Gastroesophageal sphincter (tissue), 4 donors: ENCODE results near the gene MRPL49. TPM values are rescaled to one million over a fixed set of nuclear protein-coding genes. Genes with fewer than 3 reads are reported as not detected.

ENCODE experiments used
- ATAC-seq: fragments of 150-250 bp; one replicate; pipeline ENCODE4 v1.9.1; 2016; ENCODE audit warnings: mild to moderate bottlenecking, moderate library complexity
- H3K27ac ChIP-seq, 4 donors: fragments of 200-600 bp; sonication (generic) in 3 of 4; 1 replicate in 3 of 4; 2 replicates in 1 of 4; pipeline ENCODE4 v1.5.1; 2016 to 2019
- H3K27me3 ChIP-seq: fragments of 200-600 bp; sonication (generic); one replicate; pipeline ENCODE4 v1.5.1; 2019
- H3K36me3 ChIP-seq, 2 donors: fragments of 200-600 bp; sonication (generic); one replicate each; pipeline ENCODE4 v1.5.1; 2019; ENCODE audit warnings: control low read depth in 1 of 2
- H3K4me1 ChIP-seq, 3 donors: fragments of 200-600 bp; sonication (generic); 1 replicate in 2 of 3; 2 replicates in 1 of 3; pipeline ENCODE4 v1.5.1; 2016 to 2019; ENCODE audit warnings: control low read depth in 2 of 3
- H3K4me3 ChIP-seq, 2 donors: fragments of 200-600 bp; sonication (generic); one replicate each; pipeline ENCODE4 v1.5.1; 2019; ENCODE audit warnings: mild to moderate bottlenecking in 1 of 2, moderate library complexity in 1 of 2
- H3K9me3 ChIP-seq, 3 donors: fragments of 200-600 bp; sonication (generic); one replicate each; pipeline ENCODE4 v1.5.1; 2017 to 2019; ENCODE audit warnings: control low read depth in 2 of 3
- CTCF ChIP-seq, 4 experiments: fragments of 200-600 bp in 2 of 4; fragments of 450-650 bp in 2 of 4; sonication (generic) in 1 of 4; IDR thresholded peaks; one replicate each; pipeline ENCODE4 v1.5.1; 2017 to 2019; ENCODE audit warnings: antibody characterized with exemption in 4 of 4, mild to moderate bottlenecking in 2 of 4, moderate library complexity in 2 of 4
- EP300 ChIP-seq: sonication (generic); formaldehyde crosslinking; IDR thresholded peaks from one replicate; pipeline ENCODE4 v1.6.1; 2017; ENCODE audit warnings: antibody characterized with exemption, mild to moderate bottlenecking
- POLR2A ChIP-seq, 2 donors: fragments of 450-650 bp; IDR thresholded peaks; one replicate each; pipeline ENCODE4 v1.6.1; 2017; ENCODE audit warnings: antibody characterized with exemption in 2 of 2, mild to moderate bottlenecking in 2 of 2, moderate library complexity in 1 of 2
- POLR2AphosphoS5 ChIP-seq: sonication (generic); formaldehyde crosslinking; IDR thresholded peaks from one replicate; pipeline ENCODE4 v1.6.1; 2017; ENCODE audit warnings: antibody characterized with exemption
- WGBS, 2 donors: methylation state at CpG; one replicate each; pipeline ENCODE4 v1.1.5; 2018; ENCODE audit warnings: low coverage in 1 of 2; 5-methylcytosine and 5-hydroxymethylcytosine counted together
- total RNA-seq, 4 donors: library from RNA; depleted of rRNA; stranded (reverse); fragments of >200 nt; gene quantifications; one replicate each; pipeline ENCODE4 v1.1.0, GENCODE V29; 2016

MRPL49 gene
- total RNA-seq, 4 donors from 2014 or later = 83.9 to 114 (median 94.1) TPM

- H3K36me3 ChIP-seq = peaks cover 0 to 43% of the 10 kb centered on the region in 2 donors
- TF ChIP-seq POLR2AphosphoS5 (no peak), EP300 (no peak), CTCF (IDR thresholded peaks at IDR 0.05) (no peak), POLR2A (IDR thresholded peaks at IDR 0.05) (no peak)
- peak overlapping the region in 1 of 2 donors; percentile 56 for H3K4me3 ChIP-seq
- WGBS, 2 donors = 13 to 20% methylated on average over 1 to 6 of the region's 14 CpGs
- H3K9me3 ChIP-seq = no peaks in the 10 kb centered on the region
- no peak for ATAC-seq
- H3K27ac ChIP-seq = peak overlapping the region in 3 of 4 donors; percentile 75 to 84 (median 81)
- no peaks in the 10 kb centered on the region for H3K27me3 ChIP-seq
- H3K4me1 ChIP-seq = peaks cover 7 to 72% (median 31%) of the 10 kb centered on the region in 3 donors
Measured at GRCh38 chr11:65113361-65113756, 8.8 kb upstream of the MRPL49 start.

GRCh38 chr11:65113839-65114238, 8.3 kb upstream of the MRPL49 start:
- H3K36me3 ChIP-seq = peaks cover 0 to 43% of the 10 kb centered on the region in 2 donors
- TF ChIP-seq POLR2AphosphoS5 = no peak
- no peak for TF ChIP-seq EP300
- no peak for TF ChIP-seq POLR2A (IDR thresholded peaks at IDR 0.05)
- no peak for TF ChIP-seq CTCF (IDR thresholded peaks at IDR 0.05)
- H3K9me3 ChIP-seq = no peaks in the 10 kb centered on the region
- no peak for ATAC-seq
- H3K4me1 ChIP-seq = peaks cover 7 to 74% (median 31%) of the 10 kb centered on the region in 3 donors
- no peak overlapping the region for H3K27ac ChIP-seq
- 31 to 64% methylated on average over 3 to 6 of the region's 6 CpGs for WGBS, 2 donors
- no peak overlapping the region for H3K4me3 ChIP-seq
- H3K27me3 ChIP-seq = no peaks in the 10 kb centered on the region

- Histone ChIP-seq H3K4me3 (no peak overlapping the region), H3K36me3 (peaks cover 0 to 43% of the 10 kb centered on the region in 2 donors), H3K4me1 (peaks cover 7 to 74% (median 31%) of the 10 kb centered on the region in 3 donors), H3K27me3 (no peaks in the 10 kb centered on the region), H3K9me3 (no peaks in the 10 kb centered on the region), H3K27ac (no peak overlapping the region)
- WGBS, 2 donors = 75 to 100% methylated on average over 1 to 6 of the region's 11 CpGs
- TF ChIP-seq POLR2AphosphoS5 = no peak
- no peak for TF ChIP-seq POLR2A (IDR thresholded peaks at IDR 0.05)
- no peak for ATAC-seq
Measured at GRCh38 chr11:65114538-65115171, 7.5 kb upstream of the MRPL49 start.

GRCh38 chr11:65115361-65116082, 6.6 kb upstream of the MRPL49 start:
- Histone ChIP-seq H3K4me1 (peaks cover 7 to 74% (median 33%) of the 10 kb centered on the region in 3 donors), H3K4me3 (no peak overlapping the region), H3K27me3 (no peaks in the 10 kb centered on the region), H3K27ac (no peak overlapping the region), H3K9me3 (no peaks in the 10 kb centered on the region), H3K36me3 (peaks cover 0 to 48% of the 10 kb centered on the region in 2 donors)
- no peak for ATAC-seq
- TF ChIP-seq EP300 (no peak), POLR2A (IDR thresholded peaks at IDR 0.05) (no peak), CTCF (IDR thresholded peaks at IDR 0.05) (no peak)
- 80 to 88% methylated on average over 2 to 8 of the region's 21 CpGs for WGBS, 2 donors

- peaks cover 0 to 56% of the 10 kb centered on the region in 2 donors for H3K36me3 ChIP-seq
- peak overlapping the region; percentile 59 to 76 for H3K4me3 ChIP-seq
- TF ChIP-seq POLR2AphosphoS5 (peak; percentile 40), EP300 (no peak), CTCF (IDR thresholded peaks at IDR 0.05) (no peak), POLR2A (IDR thresholded peaks at IDR 0.05) (no peak)
- H3K4me1 ChIP-seq = peaks cover 7 to 74% (median 35%) of the 10 kb centered on the region in 3 donors
- ATAC-seq = no peak
- H3K27ac ChIP-seq = peak overlapping the region; percentile 39 to 90 (median 85)
- no peaks in the 10 kb centered on the region for H3K27me3 ChIP-seq
- WGBS, 2 donors = no CpG with 5 or more reads among the region's 68 CpGs
- H3K9me3 ChIP-seq = no peaks in the 10 kb centered on the region
Measured at GRCh38 chr11:65116370-65117205, 5.5 kb upstream of the MRPL49 start.
